NCI-H82 treated with DMSO at 0.1 percent for 48 hours (cell line): ENCODE data around the gene TINAGL1.

Experiments
- DNase-seq: peaks from one replicate; lab custom pipeline; 2025; ENCODE audit not compliant: unreplicated experiment; lab: John Stamatoyannopoulos, UW

TINAGL1 gene

DNA sequence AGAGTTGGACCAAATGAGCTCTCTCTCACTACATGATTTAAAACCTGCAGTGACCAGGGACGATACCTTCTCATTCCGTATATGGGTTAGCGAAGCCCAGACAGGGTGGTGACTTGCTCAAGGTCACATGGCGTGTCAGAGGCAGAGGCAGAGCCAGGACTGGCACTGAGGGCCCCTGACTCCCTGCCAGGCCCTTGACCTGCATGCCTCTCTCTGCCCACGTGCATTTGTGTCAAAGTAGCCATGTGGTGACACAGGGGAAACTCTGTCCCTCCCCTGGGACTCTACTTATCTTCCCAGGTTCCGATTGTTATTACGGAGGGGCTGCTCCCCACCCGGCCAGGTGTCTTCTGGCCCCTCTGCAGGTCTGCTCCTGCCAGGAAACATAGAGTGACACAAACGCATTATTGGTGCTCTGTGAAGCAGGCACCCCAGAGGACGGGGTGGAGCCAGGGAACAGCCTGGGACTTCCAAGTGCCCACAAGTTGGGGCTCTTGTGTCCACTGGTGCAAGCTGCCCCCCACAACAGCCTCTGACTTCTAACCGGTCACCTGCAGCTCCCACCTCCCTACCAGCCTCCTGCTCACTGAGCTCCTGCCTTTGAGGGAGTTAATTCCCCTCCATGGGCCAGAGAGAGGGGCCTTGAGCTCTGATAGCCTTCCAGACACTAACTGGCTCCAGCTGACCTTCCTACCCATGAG lies 7.3 kb upstream of the TINAGL1 start:
- DNase-seq = peak; percentile 45

DNA sequence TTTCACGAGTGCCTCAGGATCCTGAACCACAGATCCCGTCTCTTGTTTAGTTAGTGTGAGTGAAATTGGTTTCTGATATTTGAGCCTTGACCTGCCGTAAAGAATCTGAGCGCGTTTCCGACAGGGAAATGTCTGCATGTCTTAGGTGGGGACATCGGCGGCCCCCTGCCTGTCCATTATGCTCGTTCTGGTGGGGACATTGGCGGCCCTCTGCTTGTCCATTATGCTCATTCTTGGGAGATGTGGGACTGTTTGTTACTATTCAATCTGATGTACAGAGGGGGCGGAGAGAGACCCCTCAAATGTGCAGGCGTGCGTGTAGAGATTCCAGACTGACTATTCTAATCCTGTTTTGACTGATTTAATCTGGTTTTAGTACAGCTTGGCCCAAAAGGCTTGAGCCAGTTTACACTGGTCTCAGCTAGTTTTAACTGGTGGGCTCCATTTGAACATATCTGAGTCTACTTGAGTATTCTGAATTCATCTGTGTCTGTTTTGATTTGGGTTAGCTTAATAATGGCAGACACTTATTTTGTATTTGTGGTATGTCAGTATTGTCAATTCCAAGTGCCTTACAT lies 6.6 kb upstream of the TINAGL1 start:
- DNase-seq = peak; percentile 75

DNA sequence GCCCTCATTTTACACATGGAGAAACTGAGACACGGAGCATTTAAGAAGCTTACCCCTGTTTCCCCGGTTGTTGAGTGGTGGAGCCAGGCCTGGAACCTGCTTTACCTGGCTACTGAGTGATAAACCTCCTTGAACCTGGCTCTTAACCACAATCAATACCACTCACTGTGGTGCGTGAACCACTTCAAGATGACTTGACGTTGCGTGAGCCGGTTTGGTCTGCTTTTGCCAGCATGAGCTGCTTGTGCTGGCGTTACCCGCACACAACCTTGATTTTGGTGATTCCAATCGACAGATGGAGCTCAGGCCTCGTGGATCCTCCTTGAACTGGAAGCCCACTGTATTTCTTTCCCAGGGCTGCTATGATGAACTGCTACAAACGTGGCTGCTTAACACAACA lies 6.1 kb upstream of the TINAGL1 start:
- no peak for DNase-seq

GRCh38 chr1:31570906-31571305 lies 5.4 kb upstream of the TINAGL1 start:
- no peak for DNase-seq

- no peak for DNase-seq
Observed at GRCh38 chr1:31571340-31572295, 4.7 kb upstream of the TINAGL1 start.

GRCh38 chr1:31572323-31573104 lies 3.8 kb upstream of the TINAGL1 start:
- no peak for DNase-seq

DNA sequence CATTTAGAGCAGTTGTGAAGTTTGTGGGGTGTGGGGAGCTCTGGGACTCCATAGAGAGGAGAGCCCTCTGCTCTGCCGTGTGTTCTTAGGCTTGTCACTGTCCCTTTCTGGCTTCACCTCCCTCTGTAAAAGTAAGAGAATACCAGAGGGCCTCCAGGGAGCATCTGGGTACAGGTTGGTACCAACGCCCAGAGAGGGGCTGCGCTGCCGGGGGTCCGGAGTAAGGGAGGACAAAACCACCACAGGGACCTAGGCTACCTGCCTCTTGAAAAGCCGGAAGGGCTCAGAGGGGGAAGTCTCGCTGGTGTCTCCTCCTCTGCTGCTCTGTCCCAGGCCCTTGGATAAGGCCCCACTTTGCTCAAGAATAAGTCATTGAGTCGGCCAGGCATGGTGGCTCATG lies 3.1 kb upstream of the TINAGL1 start:
- DNase-seq = no peak

GRCh38 chr1:31574749-31575368 lies 1.5 kb upstream of the TINAGL1 start:
- no peak for DNase-seq

- DNase-seq = no peak
Observed at GRCh38 chr1:31575369-31576140, 760 bp upstream of the TINAGL1 start.

GRCh38 chr1:31576743-31577455 lies 584 bp downstream of the TINAGL1 start:
- DNase-seq = no peak

DNA sequence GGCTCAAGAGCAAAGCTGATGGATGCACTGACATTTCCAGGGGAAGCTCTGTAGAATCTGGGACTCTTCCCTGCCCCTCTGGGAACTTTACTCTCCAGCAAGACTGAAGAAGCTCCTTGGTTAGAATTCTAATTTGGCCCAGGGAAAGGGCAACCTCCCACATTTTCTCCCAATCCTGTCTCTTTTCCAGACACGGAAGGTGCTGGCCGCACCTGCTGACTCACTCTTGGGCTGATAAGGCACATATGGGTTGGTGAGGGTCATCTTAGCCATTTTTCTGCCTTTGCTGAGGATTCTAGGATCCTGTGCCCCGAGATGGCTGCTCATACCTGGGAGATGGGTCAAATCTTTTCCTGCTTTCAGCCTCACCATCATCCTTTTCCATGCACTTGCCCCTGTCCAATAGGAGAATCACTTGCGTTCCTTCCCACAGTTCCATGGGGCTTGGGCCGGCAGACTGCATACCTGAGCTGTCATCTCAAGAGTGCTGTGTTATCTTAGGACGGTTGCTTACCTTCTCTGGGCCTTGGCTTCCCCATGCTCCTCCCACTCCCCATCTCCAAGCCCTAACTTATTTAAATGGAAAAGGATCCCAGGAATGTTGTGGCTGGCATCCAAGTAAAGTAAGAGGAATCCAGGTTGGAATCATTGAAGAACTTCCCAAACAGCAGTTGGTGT lies 1.3 kb downstream of the TINAGL1 start:
- DNase-seq = no peak

- no peak for DNase-seq
Observed at GRCh38 chr1:31579374-31579773, 3.1 kb downstream of the TINAGL1 start.

DNA sequence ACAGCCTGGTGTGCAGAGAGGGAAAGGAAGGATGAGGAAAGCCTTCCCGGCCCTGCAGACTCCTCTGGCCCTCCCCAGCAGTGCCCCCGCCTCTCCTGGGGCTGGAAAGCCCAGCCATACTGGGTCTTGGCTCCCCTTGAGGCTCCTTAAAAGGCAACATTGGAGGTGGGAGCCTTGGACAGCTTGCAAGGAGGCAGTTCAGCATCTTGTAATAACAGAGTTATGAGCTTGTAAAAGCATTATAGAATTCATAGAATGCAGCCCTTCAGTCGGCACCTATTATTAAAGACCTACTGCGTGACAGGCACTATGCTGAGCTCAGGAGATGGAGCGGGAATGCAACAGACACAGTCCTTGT lies 4.2 kb downstream of the TINAGL1 start:
- DNase-seq = no peak

- DNase-seq = no peak
Observed at GRCh38 chr1:31580891-31581603, 4.7 kb downstream of the TINAGL1 start.

DNA sequence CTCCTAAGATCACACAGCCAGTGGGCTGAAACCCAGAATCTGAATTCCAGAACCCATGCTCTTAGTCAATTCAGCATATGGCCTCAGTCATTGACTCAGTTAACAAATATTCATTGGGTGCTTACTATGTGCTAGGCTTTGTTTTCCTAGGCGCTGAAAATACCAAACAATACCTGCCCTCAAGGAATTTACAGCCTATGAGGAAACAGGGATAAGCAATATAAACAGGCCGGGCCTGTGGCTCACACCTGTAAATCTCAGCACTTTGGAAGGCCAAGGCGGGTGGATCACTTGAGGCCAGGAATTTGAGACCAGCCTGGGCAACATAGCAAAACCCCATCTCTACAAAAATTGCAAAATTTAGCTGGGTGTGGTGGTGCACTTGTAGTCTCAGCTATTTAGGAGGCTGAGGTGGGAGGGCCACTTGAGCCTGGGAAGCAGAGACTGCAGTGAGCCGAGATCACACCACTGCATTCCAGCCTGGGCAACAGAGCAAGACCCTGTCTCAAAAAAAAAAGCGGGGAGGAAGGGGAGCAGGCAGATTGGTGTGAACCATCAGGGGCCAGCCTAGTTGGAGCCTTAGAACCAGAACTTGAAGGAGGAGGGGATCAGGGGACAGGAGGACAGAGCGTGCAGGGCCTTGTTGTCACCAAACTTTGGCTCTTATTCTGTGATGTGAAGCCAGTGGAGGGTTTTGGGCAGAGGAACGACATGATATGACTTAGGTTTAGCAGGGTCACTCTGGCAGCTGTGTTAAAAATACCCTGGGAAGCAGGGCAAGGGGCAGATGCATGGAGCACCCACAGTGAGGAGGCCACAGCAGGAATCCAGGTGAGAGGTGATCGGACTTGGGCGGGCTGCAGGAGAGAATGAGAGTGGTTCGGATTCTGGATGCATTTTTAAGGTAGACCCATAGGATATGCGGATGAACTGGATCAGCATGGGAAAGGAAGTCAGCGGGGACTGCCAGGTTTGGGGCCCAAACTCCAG lies 5.8 kb downstream of the TINAGL1 start:
- no peak for DNase-seq

- no peak for DNase-seq
Observed at GRCh38 chr1:31583082-31583994, 7.0 kb downstream of the TINAGL1 start.
